IPS-18a (cell line): ENCODE results near the gene GABRB3.

Experiments used
- H3K27ac ChIP-seq: one replicate; pipeline ENCODE4 v1.5.1; 2013; ENCODE audit warnings: low read length
- H3K27me3 ChIP-seq: one replicate; pipeline ENCODE4 v1.6.1; 2013; ENCODE audit warnings: mild to moderate bottlenecking, low read length; ENCODE audit not compliant: control insufficient read depth, insufficient read depth
- H3K36me3 ChIP-seq: one replicate; pipeline ENCODE4 v1.6.1; 2013; ENCODE audit warnings: low read depth, low read length; ENCODE audit not compliant: control insufficient read depth
- H3K4me1 ChIP-seq: one replicate; pipeline ENCODE4 v1.6.1; 2013; ENCODE audit warnings: low read depth, low read length; ENCODE audit not compliant: control insufficient read depth
- H3K4me3 ChIP-seq: one replicate; pipeline ENCODE4 v1.5.1; 2013; ENCODE audit warnings: low read length
- H3K9ac ChIP-seq: one replicate; pipeline ENCODE4 v1.6.1; 2013; ENCODE audit warnings: mild to moderate bottlenecking, low read length, moderate library complexity
- H3K9me3 ChIP-seq: one replicate; pipeline ENCODE4 v1.6.1; 2013; ENCODE audit warnings: low read depth, low read length; ENCODE audit not compliant: control insufficient read depth

Gene GABRB3

DNA sequence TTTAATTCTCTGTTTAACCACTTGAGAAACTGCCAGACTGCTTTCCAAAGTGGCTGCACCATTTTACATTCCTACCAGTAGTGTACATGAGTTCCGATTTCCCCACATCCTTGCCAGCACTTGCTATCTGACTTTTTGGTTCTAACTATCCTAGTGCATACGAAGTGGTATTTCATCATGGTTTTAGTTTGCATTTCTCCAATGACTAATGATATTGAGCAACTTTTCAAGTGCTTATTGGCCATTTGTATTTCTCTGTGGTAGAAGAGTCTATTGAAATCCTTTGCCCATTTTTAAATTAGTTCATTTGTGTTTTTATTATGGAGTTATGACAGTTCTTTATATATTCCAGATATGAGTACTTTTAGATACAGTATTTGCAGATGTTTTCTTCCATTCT is 247.8 kb downstream of the GABRB3 start:
- no peak overlapping the region for H3K27ac ChIP-seq
- H3K36me3 ChIP-seq = no peaks in the 10 kb centered on the region
- H3K9ac ChIP-seq = no peak overlapping the region
- H3K27me3 ChIP-seq = no peaks in the 10 kb centered on the region
- no peaks in the 10 kb centered on the region for H3K9me3 ChIP-seq
- no peak overlapping the region for H3K4me3 ChIP-seq
- H3K4me1 ChIP-seq = no peaks in the 10 kb centered on the region

GRCh38 chr15:26521691-26522198 is 251.1 kb downstream of the GABRB3 start:
- Histone ChIP-seq H3K36me3 (no peaks in the 10 kb centered on the region), H3K4me3 (no peak overlapping the region), H3K4me1 (no peaks in the 10 kb centered on the region), H3K27ac (no peak overlapping the region), H3K27me3 (no peaks in the 10 kb centered on the region), H3K9ac (no peak overlapping the region), H3K9me3 (no peaks in the 10 kb centered on the region)

DNA sequence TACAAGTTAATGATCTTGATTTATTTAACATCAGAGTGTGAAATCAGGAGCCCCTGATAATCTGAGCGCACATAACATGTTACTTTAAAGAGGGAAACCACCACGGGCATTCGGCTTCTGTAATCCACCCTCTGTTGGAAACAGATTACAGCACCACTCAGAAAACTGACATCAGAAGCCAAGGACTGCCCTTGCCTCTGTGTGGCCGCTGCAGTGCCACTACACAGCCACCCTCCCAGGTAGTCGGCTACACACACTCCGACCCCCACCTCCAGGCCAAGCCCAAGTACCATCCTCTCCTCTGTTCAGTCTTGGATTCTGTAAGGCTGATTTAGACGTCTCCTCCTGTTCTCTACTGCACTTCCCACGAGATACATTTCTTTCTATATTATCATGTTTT is 251.7 kb downstream of the GABRB3 start:
- no peaks in the 10 kb centered on the region for H3K4me1 ChIP-seq
- H3K27me3 ChIP-seq = no peaks in the 10 kb centered on the region
- H3K27ac ChIP-seq = no peak overlapping the region
- H3K4me3 ChIP-seq = no peak overlapping the region
- no peaks in the 10 kb centered on the region for H3K36me3 ChIP-seq
- H3K9ac ChIP-seq = no peak overlapping the region
- H3K9me3 ChIP-seq = no peaks in the 10 kb centered on the region

- no peaks in the 10 kb centered on the region for H3K9me3 ChIP-seq
- no peak overlapping the region for H3K9ac ChIP-seq
- no peak overlapping the region for H3K4me3 ChIP-seq
- H3K27ac ChIP-seq = no peak overlapping the region
- no peaks in the 10 kb centered on the region for H3K4me1 ChIP-seq
- no peaks in the 10 kb centered on the region for H3K27me3 ChIP-seq
- H3K36me3 ChIP-seq = no peaks in the 10 kb centered on the region
Observed at GRCh38 chr15:26518885-26519284, 254.0 kb downstream of the GABRB3 start.

GRCh38 chr15:26516102-26516980 is 256.5 kb downstream of the GABRB3 start:
- H3K27me3 ChIP-seq = no peaks in the 10 kb centered on the region
- no peak overlapping the region for H3K27ac ChIP-seq
- H3K36me3 ChIP-seq = no peaks in the 10 kb centered on the region
- H3K4me3 ChIP-seq = no peak overlapping the region
- no peaks in the 10 kb centered on the region for H3K4me1 ChIP-seq
- H3K9ac ChIP-seq = no peak overlapping the region
- no peaks in the 10 kb centered on the region for H3K9me3 ChIP-seq

- H3K36me3 ChIP-seq = no peaks in the 10 kb centered on the region
- H3K27me3 ChIP-seq = no peaks in the 10 kb centered on the region
- no peak overlapping the region for H3K27ac ChIP-seq
- no peaks in the 10 kb centered on the region for H3K9me3 ChIP-seq
- H3K4me3 ChIP-seq = no peak overlapping the region
- peaks cover 5% of the 10 kb centered on the region for H3K4me1 ChIP-seq
- H3K9ac ChIP-seq = no peak overlapping the region
Observed at GRCh38 chr15:26504009-26504408, 268.9 kb downstream of the GABRB3 start.
